ENCODE measurements around the gene LARP1B.
A peak's percentile ranks its signal among the peaks of the same experiment; 100 is the strongest.
"Not testable (repeated sequence)": the region's sequence is repeated elsewhere in the genome, so short reads cannot be mapped to it uniquely, and the experiment has no call there.

LARP1B gene

DNA sequence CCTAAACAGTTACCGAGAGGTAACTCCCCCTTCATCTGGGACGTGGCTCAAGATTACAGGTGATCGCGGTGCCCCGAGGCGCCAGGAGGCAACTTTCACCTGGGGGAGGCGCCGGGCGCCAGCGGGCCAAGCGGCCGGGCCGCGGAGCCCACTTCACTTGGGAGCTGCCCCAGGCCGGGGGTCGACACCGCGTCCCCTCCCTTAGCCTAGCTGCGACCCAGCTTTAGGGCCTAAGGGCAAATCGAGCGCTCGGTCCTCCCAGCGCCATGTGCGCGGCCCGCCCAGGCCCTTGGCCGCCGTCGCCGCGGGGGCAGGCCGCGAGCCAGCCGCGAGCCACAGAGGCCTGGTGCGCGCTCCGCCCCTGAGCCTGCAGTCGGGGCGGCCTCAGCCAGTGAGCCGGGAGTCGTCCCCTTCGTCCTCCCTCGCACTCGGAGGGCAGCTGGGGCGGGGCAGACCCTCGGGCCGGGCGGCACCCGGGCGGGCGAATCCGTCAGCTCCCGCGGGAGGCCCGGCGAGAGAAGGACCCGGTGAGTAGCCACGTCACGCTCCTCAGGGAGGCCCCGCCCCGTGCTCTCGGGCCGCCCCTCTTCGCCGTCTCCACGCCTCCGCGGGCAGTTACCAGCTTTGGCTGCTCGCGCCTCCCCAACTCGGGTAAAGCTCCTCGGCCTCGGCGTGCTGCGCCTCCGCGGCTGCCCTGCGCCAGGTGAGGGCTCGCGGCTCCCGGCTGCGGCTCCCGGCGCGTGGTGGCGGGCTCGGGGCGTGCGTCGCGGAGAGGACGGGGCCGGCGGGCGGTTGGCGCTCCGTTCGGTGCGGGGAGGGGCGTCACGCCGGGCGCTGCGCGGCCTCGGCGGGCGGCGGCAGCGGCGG is at the start of gene LARP1B:
Gene LARP1B (plus strand): TSS at position 614 of the 867 bp plus-strand sequence. CDS start 13,640 bp downstream, outside the sequence.
- DNase-seq, result peak; percentile 37

DNA sequence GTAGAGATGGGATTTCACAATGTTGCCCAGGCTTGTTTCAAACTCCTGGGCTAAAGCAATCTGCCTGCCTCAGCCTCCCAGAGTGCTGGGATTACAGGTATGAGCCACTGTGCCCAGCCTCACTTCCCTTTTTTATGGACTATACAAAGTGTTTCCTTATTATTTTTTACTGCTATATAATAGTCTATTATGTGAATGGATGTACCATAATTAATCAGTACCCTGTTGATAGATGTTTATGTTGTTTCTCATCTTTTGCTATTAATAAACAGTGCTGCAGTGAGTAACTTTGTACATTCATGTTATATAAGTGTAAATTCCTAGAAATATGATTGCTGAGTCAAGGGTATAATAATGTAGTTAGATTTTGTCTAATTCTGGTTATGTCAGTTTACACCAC is 35.8 kb upstream of the LARP1B start:
- no peak for DNase-seq

DNA sequence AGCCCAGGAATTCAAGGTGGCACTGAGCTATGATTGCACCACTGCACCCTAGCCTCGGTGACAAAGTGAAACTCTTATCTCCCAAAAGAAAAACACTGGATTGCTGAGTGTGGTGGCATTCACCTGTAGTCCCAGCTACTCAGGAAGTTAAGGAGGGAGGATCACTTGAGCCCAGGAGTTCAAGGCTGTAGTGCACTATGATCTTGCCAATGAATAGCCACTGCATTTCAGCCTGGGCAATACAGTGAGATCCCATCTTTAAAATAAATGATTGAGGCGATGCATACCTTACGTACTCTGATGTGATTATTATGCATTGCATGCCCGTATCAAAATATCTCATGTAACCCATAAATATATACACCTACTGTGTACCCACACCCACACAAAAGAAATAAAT is 31.2 kb upstream of the LARP1B start:
- no peak for DNase-seq

DNA sequence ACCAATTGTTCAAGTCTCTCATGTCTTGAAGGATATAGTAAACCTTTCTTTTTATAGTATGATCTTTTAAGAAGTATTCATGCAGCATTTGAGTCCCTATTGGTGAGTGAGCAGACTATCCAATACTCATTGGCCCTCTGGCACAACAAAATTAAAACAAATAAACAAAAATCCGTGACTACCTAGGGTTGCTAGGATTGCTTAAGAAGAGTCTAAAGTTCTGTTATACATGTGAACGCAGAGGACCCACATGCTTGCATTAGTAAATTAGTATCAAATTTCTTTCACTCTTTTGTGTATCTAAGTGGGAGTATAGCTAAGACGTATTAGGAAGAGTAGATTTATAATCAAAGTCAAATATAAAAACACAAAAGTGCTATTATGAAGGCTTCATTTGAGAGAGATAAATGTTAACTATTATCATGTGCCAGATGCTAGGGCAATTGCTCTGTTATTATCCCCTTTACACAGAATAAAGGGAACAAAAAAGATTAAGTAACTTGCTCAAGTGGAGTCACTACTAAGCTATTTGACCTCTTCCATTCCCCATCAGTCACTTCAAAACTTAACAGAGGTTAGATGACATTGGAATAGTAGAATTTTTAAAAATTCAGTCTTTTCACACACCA is 29.2 kb upstream of the LARP1B start:
- DNase-seq, result no peak

DNA sequence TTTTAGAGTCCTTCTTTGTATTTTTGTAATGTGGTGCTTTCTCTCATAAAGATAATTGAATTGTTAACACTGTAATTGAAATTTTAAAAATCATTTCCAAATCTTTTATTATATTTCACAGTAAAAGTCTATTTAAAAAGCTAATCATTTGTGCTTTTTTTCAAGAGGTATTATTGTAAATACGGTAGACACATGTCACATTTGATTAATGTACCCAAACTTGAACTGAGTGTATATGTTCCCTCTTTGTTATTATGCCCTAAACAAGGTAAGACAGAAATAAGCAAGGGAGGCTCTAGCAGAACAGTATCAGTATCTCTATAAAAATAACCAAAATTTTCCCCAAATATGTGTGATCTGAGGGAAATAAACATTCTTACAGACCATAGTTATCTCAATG is 21.5 kb upstream of the LARP1B start:
- no peak for DNase-seq

DNA sequence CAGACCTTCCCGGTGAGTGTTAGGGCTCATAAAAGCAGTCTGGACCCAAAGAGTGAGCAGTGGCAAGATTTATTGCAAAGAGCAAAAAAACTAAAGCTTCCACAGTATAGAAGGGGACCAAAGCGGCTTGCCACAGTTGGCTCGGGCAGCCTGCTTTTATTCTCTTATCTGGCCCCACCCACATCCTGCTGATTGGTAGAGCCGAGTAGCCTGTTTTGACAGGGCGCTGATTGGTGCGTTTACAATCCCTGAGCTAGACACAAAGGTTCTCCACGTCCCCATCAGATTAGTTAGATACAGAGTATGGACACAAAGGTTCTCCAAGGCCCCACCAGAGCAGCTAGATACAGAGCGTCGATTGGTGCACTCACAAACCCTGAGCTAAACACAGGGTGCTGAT is 14.1 kb upstream of the LARP1B start:
- not testable (repeated sequence) for DNase-seq

DNA sequence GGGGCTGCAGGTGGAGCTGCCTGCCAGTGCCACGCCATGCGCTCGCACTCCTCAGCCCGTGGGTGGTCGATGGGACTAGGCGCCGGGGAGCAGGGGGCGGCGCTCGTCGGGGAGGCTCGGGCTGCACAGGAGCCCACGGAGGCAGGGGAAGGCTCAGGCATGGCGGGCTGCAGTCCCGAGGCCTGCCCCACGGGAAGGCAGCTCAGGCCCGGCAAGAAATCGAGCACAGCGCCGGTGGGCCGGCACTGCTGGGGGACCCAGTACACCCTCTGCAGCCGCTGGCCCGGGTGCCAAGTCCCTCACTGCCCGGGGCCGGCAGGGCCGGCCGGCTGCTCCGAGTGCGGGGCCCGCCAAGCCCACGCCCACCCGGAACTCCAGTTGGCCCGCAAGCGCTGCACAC is 13.6 kb upstream of the LARP1B start:
- not testable (repeated sequence) for DNase-seq

DNA sequence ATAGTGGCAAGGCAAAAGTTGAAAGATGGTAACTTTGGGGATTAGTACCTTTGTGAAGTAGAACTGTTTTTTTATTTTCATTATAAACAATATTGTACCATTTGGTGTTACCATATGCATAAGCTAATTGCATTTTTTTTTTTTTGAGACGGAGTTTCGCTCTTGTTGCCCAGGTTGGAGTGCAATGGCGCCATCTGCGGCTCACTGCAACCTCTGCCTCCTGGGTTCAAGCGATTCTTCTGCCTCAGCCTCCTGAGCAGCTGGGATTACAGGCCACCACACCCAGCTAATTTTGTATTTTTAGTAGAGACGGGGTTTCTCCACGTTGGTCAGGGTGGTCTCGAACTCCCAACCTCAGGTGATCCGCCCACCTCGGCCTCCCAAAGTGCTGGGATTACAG is 9.9 kb upstream of the LARP1B start:
- not testable (repeated sequence) for DNase-seq

DNA sequence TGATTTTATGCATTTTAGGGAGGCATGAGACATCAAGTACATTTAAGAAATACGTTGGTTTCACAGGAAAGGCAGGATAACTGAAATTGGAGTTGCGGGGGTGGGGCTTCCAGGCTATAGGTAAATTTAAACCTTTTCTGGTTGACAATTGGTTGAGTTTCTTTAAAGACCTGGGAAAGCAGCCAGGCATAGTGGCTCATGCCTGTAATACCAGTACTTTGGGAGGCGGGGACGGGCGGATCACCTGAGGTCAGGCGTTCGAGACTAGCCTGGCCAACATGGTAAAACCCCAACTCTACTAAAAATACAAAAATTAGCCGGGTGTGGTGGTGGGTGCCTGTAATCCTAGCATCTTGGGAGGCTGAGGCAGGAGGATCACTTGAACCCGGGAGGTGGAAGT is 6.2 kb upstream of the LARP1B start:
- DNase-seq, result not testable (repeated sequence)

DNA sequence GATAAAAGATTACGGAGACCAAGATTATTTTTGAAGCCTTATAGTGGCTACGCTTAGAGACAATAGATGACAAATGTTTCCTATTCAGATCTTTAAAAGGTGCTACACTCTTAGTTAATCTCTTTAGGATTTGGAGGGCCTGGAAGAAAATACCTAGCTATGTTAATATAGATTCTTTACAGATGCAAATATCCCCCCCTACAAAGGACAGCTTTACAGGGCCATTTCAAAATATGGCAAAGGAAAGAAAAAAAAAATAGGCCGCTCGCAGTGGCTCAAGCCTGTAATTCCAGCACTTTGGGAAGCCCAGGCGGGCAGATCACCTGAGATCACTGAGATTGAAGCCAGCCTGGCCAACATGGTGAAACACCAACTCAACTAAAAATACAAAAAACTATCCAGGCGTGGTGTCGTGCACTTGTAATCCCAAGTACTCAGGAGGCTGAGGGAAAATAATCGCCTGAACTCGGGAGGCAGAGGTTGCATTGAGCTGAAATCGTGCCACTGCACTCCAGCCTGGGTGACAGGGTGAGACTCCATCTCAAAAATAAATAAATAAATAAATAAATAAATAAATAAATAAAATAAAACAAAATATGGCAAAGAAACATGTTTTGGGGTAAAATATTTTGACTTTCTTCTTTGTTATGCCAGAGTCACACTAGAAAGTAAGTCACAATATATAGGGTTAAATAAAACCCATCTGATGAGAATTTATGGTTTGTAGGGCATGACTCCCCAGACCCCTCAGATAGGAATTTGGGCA is 5.5 kb upstream of the LARP1B start:
- not testable (repeated sequence) for DNase-seq

DNA sequence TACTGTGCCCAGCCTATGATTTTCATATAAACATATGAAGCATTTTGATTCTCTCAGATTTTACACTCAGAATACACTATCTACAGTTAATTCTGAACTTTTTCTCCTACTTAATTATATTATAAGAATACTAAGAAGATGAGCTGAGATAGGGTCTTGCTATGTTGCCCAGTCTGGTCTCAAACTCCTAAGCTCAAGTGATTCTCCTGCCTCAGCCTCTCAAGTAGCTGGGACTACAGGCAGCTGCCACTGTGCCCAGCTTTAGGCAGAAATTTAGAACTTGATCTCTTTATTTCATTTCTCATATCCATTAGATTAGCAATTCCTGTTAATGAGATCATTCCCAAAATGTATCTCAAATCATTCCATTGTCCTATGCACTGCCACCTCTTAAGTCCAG is 4.7 kb upstream of the LARP1B start:
- DNase-seq, result no peak

DNA sequence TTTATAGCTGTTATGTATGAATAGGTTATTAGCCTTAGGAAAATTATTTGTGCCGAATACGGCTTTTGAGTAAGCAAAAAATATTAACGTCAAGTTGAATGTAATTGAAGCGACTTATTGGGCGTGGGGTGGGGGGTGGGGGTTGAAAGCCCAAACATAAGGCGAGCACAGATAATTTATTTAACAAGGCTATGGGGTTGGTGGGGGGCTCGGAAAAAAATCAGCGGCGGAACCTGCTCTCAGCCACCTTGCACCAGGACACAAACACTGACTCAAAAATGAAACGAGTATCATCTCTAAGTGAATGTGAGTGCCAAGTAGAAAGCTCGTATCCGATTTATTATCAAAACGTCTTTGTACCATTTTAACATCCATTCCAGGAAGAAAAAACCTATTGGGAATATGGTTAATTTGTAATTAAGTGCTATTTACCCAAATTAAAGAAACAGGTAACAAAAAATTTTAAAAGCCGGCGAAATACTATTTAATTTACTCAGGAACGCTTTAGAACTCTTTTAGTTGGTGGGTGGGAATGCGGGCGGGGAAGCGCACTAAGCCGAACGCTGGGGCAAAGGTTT is 902 bp upstream of the LARP1B start:
- DNase-seq, result no peak

DNA sequence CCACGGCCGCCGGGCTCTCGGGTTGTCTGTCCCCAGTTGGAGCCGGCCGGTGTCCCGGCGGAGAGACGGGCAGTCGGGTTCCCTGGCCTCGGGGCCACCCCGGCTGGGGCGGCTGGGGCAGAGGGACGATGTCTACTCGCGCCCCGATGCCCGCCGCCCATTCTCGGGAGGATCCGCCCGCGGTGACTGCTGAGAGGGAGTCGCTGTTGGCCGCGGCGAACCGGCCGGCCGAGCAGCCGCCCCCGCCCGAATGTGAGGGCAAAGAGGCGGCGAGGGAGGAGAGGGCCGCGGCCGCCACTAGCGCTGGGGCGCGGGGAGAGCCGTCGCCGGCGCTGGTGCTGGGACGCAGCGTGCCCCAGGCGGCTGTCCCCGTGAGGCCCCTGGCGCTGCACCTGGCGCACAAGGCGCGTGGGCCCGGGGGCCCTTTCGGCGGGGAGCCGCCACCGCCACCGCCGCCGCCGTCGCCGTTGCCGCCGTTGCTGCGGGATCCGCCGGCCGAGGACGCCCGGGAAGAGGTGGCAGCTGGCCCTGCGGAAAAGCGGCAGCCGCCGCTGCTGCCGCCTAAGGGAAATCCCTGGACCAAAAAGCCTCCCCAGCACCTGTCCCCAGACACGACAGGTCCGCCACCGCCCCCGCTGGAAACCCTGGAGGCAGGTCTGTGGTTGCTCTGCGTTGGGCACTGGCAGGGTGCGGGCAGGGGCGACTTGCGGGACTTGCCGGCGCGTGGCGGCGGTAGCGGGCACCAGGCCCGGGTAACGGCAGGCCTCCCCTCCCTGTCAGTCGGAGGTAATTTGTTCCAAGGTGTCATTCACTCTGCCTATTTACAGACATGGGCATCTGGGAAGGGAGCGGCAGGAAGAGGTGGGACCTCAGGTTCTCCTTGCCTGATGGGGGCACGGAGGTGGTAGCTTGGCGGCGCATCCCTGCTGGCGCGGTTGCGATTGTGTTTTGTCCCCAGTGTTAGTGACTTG is 739 bp downstream of the LARP1B start:
- DNase-seq, result peak; percentile 59

DNA sequence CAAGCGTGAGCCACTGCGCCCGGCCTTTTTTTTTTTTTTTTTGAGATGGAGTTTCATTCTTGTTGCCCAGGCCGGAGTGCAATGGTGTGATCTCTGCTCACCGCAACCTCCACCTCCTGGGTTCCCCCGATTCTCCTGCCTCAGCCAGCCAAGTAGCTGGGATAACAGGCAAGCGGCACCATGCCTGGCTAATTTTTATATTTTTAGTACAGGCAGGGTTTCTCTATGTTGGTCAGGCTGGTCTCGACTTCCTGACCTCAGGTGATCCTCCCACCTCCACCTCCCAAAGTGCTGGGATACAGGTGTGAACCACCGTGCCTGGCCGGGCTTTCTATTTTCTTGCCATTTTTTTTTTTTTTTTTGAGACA is 5.3 kb downstream of the LARP1B start:
- DNase-seq, result not testable (repeated sequence)

DNA sequence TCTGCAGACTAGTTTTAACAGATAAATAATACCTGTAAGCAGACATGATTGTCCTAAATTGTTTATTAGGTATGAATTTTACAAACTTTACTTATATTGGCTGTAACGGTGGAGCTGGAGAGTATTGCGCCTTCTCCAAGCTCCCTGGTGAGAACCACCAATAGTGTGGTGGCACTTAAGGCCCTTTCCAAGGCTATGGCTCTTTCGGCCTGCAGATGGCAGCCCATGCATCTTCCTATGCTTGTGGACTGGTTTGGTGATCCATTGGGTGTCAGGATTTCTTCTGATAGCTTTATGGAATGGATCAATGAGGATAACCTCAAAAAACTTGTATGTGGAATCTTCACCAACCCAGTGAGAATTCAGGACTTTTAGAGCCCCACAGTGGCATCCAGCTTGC is 7.8 kb downstream of the LARP1B start:
- no peak for DNase-seq

DNA sequence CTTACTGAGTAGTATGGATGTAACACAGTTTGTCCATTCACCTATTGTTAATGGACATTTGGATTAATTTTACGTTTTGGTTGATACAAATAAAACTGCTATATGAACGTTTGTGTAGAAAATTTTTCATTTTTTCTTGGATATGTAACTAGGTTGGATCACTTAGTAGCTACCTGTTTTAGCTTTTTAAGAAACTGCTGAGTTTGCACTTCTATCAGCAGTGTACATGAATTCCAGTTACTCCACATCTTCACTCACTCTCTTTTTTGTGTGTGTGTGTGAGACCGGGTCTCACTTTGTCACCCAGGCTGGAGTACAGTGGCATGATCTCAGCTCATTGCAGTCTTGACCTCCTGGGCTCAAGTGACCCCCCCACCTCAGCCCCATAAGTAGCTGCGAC is 15.4 kb downstream of the LARP1B start:
- no peak for DNase-seq

DNA sequence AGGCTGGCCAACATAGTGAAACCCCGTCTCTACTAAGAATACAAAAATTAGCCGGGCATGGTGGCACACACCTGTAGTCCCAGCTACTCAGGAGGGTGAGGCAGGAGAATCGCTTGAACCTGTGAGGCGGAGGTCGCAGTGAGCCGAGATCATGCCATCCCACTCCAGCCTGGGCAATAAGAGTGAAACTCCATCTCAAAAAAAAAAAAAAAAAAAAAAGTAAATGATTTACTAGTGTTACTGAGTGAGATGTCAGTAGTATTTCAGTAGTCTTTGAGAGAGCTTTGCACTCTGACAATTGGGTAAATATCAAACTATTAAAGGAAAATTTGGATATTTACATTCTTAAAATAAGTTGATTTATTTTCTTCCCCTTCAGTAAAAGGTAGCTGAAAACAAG is 34.2 kb downstream of the LARP1B start:
- not testable (repeated sequence) for DNase-seq

DNA sequence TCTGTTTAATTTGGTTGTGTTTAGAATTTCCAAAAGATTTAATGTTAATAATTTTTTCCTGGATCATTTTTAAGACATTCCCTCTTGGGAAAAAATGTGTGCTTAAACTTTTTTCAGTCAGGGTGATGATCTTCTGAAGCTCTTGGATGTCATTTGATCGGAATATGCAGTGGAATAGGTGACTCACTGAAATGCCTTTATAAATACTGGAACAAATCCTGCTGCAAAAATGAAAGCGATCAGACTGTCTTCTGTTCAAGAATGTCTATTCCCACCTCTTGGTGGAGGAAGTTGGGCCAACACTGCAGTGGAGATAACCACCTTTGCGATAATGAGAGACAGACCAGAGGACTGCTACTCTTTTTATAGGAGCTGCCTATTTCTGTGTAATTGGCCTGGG is 46.7 kb downstream of the LARP1B start:
- no peak for DNase-seq

DNA sequence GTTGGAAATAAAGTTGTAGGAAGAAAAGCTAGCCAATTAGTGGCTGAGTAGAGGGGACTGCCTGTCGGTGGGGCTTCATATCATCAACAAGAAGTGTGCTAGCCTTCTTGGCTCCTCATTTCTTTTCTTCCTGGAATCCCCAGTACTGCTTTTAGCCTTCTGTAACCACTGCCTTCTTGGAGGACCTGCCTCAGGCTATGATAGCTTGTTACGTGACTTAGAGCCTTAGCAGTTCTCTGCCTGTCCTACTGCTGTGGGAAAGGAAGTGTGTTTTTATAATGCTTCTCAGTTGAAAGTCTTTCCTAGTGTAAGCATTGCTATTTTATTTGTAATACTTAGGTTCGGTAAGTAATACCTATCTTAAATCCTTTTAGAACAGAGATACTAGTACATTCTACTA is 61.9 kb downstream of the LARP1B start:
- no peak for DNase-seq

DNA sequence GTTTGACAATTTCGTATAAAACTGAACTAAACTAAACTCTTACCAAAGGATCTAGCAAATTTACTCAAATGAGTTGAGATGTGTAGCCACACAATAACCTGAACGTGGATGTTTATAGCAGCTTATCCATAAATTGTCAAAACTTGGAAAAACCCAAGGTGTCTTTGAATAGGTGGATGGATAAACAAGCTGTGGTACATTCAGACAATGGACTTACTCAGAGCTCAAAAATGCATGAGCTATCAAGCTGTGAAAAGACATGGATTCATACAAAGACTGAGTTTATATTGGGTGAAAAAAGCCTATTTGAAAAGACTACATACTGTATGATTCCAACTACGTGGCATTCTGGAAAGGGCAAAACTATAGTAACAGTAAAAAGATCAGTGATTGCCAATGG is 69.5 kb downstream of the LARP1B start:
- DNase-seq, result no peak

DNA sequence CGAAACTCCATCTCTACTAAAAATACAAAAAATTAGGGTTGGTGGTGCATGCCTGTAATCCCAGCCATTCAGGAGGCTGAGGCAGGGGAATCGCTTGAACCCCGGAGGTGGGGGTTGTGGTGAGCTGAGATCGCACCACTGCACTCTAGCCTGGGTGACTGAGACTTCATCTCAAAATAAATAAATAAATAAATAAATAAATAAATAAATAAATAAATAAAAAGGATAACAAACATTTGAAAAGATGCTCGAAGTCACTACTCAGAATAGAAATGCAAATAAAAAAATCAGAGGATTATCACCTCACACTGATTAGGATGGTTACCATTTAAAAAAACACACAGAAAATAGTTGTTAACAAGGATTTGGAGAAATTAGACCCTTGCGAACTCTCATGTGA is 73.8 kb downstream of the LARP1B start:
- DNase-seq, result no peak

DNA sequence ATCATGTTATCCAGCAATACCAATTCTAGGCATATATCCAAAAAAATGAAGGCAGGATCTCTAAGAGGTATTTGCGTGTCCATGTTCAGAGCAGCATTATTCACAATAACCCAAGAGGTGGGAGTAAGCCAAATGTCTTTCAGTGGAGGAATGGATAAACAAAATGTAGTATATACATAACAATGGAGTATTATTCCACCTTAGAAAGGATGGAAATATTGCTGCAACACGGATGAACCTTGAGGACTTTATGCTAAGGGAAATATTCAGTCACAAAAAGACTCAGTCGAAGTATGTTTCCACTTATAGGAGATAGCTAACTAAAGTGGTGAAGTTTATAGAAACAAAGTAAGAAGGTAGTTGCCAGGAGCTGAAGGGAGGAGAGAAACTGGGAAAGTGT is 74.3 kb downstream of the LARP1B start:
- DNase-seq, result no peak

All from NCI-H2081 treated with DMSO at 0.1 percent for 48 hours (cell line).